Rectal smooth muscle tissue (tissue), 1 donor: ENCODE results near the gene KDM1B.
"Not testable (repeated sequence)": the region's sequence is repeated elsewhere in the genome, so short reads cannot be mapped to it uniquely, and the experiment has no call there.

Experiments
- H3K27ac ChIP-seq: one replicate; pipeline ENCODE4 v1.7.0; 2013; ENCODE audit warnings: low read depth, low read length, inconsistent platforms
- H3K27me3 ChIP-seq: one replicate; pipeline ENCODE4 v1.7.0; 2013; ENCODE audit warnings: low read length; ENCODE audit not compliant: control insufficient read depth, insufficient read depth
- H3K36me3 ChIP-seq: one replicate; pipeline ENCODE4 v1.7.0; 2013; ENCODE audit warnings: low read length; ENCODE audit not compliant: control insufficient read depth, insufficient read depth
- H3K4me1 ChIP-seq: one replicate; pipeline ENCODE4 v1.7.0; 2013; ENCODE audit warnings: low read length; ENCODE audit not compliant: control insufficient read depth, insufficient read depth
- H3K4me3 ChIP-seq: one replicate; pipeline ENCODE4 v1.7.0; 2013; ENCODE audit warnings: low read length
- H3K9ac ChIP-seq: one replicate; pipeline ENCODE4 v1.7.0; 2013; ENCODE audit warnings: low read length

The KDM1B gene

GRCh38 chr6:18135171-18135570, 20.1 kb upstream of the KDM1B start:
- Histone ChIP-seq H3K4me1 (no peaks in the 10 kb centered on the region), H3K9ac (no peak overlapping the region), H3K27me3 (no peaks in the 10 kb centered on the region), H3K36me3 (peaks cover 3% of the 10 kb centered on the region), H3K27ac (no peak overlapping the region), H3K4me3 (no peak overlapping the region)

- Histone ChIP-seq H3K4me1 (no peaks in the 10 kb centered on the region), H3K9ac (no peak overlapping the region), H3K4me3 (no peak overlapping the region), H3K27ac (no peak overlapping the region), H3K27me3 (no peaks in the 10 kb centered on the region), H3K36me3 (peaks cover 3% of the 10 kb centered on the region)
Measured at GRCh38 chr6:18136260-18136659, 19.0 kb upstream of the KDM1B start.

GRCh38 chr6:18138906-18139305, 16.3 kb upstream of the KDM1B start:
- H3K4me3 ChIP-seq = no peak overlapping the region
- no peaks in the 10 kb centered on the region for H3K4me1 ChIP-seq
- H3K27me3 ChIP-seq = no peaks in the 10 kb centered on the region
- H3K27ac ChIP-seq = no peak overlapping the region
- H3K36me3 ChIP-seq = peaks cover 3% of the 10 kb centered on the region
- no peak overlapping the region for H3K9ac ChIP-seq

GRCh38 chr6:18139935-18140621, 15.1 kb upstream of the KDM1B start:
- Histone ChIP-seq H3K36me3 (peaks cover 3% of the 10 kb centered on the region), H3K9ac (no peak overlapping the region), H3K4me1 (no peaks in the 10 kb centered on the region), H3K27ac (no peak overlapping the region), H3K4me3 (no peak overlapping the region), H3K27me3 (no peaks in the 10 kb centered on the region)

GRCh38 chr6:18141805-18142590, 13.2 kb upstream of the KDM1B start:
- H3K4me3 ChIP-seq = no peak overlapping the region
- H3K36me3 ChIP-seq = peaks cover 3% of the 10 kb centered on the region
- no peaks in the 10 kb centered on the region for H3K27me3 ChIP-seq
- no peaks in the 10 kb centered on the region for H3K4me1 ChIP-seq
- no peak overlapping the region for H3K9ac ChIP-seq
- H3K27ac ChIP-seq = no peak overlapping the region

- H3K27ac ChIP-seq = no peak overlapping the region
- no peak overlapping the region for H3K4me3 ChIP-seq
- H3K36me3 ChIP-seq = peaks cover 3% of the 10 kb centered on the region
- H3K9ac ChIP-seq = no peak overlapping the region
- H3K27me3 ChIP-seq = no peaks in the 10 kb centered on the region
- H3K4me1 ChIP-seq = no peaks in the 10 kb centered on the region
Measured at GRCh38 chr6:18142591-18142861, 12.7 kb upstream of the KDM1B start.

GRCh38 chr6:18147160-18147559, 8.1 kb upstream of the KDM1B start:
- Histone ChIP-seq H3K36me3 (no peaks in the 10 kb centered on the region), H3K27ac (no peak overlapping the region), H3K4me1 (no peaks in the 10 kb centered on the region), H3K27me3 (no peaks in the 10 kb centered on the region), H3K9ac (no peak overlapping the region), H3K4me3 (no peak overlapping the region)

- no peaks in the 10 kb centered on the region for H3K27me3 ChIP-seq
- H3K4me3 ChIP-seq = no peak overlapping the region
- H3K36me3 ChIP-seq = no peaks in the 10 kb centered on the region
- no peak overlapping the region for H3K9ac ChIP-seq
- no peak overlapping the region for H3K27ac ChIP-seq
- no peaks in the 10 kb centered on the region for H3K4me1 ChIP-seq
Measured at GRCh38 chr6:18147616-18148015, 7.6 kb upstream of the KDM1B start.

- H3K4me1 ChIP-seq = no peaks in the 10 kb centered on the region
- no peaks in the 10 kb centered on the region for H3K36me3 ChIP-seq
- H3K9ac ChIP-seq = no peak overlapping the region
- H3K27ac ChIP-seq = no peak overlapping the region
- H3K27me3 ChIP-seq = no peaks in the 10 kb centered on the region
- H3K4me3 ChIP-seq = no peak overlapping the region
Measured at GRCh38 chr6:18148304-18149025, 6.8 kb upstream of the KDM1B start.

- not testable (repeated sequence) for H3K36me3 ChIP-seq, H3K27ac ChIP-seq, H3K9ac ChIP-seq, H3K4me1 ChIP-seq, H3K27me3 ChIP-seq, H3K4me3 ChIP-seq
Measured at GRCh38 chr6:18151391-18151790, 3.8 kb upstream of the KDM1B start.

- H3K9ac ChIP-seq = no peak overlapping the region
- H3K4me3 ChIP-seq = no peak overlapping the region
- H3K4me1 ChIP-seq = no peaks in the 10 kb centered on the region
- H3K36me3 ChIP-seq = no peaks in the 10 kb centered on the region
- H3K27me3 ChIP-seq = no peaks in the 10 kb centered on the region
- H3K27ac ChIP-seq = no peak overlapping the region
Measured at GRCh38 chr6:18151801-18152200, 3.4 kb upstream of the KDM1B start.

- no peak overlapping the region for H3K27ac ChIP-seq
- H3K36me3 ChIP-seq = no peaks in the 10 kb centered on the region
- H3K27me3 ChIP-seq = no peaks in the 10 kb centered on the region
- H3K9ac ChIP-seq = no peak overlapping the region
- H3K4me3 ChIP-seq = peak overlapping the region; percentile 88
- no peaks in the 10 kb centered on the region for H3K4me1 ChIP-seq
Measured at GRCh38 chr6:18153311-18153703, 1.9 kb upstream of the KDM1B start.
